Gastroesophageal sphincter (tissue), 4 donors: ENCODE data around the gene PLRG1. TPM values are rescaled to one million over a fixed set of nuclear protein-coding genes. Genes with fewer than 3 reads are reported as not detected.

Source experiments
- ATAC-seq: fragments of 150-250 bp; one replicate; pipeline ENCODE4 v1.9.1; 2016; ENCODE audit warnings: mild to moderate bottlenecking, moderate library complexity
- H3K27ac ChIP-seq, 4 donors: fragments of 200-600 bp; sonication (generic) in 3 of 4; 1 replicate in 3 of 4; 2 replicates in 1 of 4; pipeline ENCODE4 v1.5.1; 2016 to 2019
- H3K27me3 ChIP-seq: fragments of 200-600 bp; sonication (generic); one replicate; pipeline ENCODE4 v1.5.1; 2019
- H3K36me3 ChIP-seq, 2 donors: fragments of 200-600 bp; sonication (generic); one replicate each; pipeline ENCODE4 v1.5.1; 2019; ENCODE audit warnings: control low read depth in 1 of 2
- H3K4me1 ChIP-seq, 3 donors: fragments of 200-600 bp; sonication (generic); 1 replicate in 2 of 3; 2 replicates in 1 of 3; pipeline ENCODE4 v1.5.1; 2016 to 2019; ENCODE audit warnings: control low read depth in 2 of 3
- H3K4me3 ChIP-seq, 2 donors: fragments of 200-600 bp; sonication (generic); one replicate each; pipeline ENCODE4 v1.5.1; 2019; ENCODE audit warnings: mild to moderate bottlenecking in 1 of 2, moderate library complexity in 1 of 2
- H3K9me3 ChIP-seq, 3 donors: fragments of 200-600 bp; sonication (generic); one replicate each; pipeline ENCODE4 v1.5.1; 2017 to 2019; ENCODE audit warnings: control low read depth in 2 of 3
- EP300 ChIP-seq: sonication (generic); formaldehyde crosslinking; IDR thresholded peaks from one replicate; pipeline ENCODE4 v1.6.1; 2017; ENCODE audit warnings: antibody characterized with exemption, mild to moderate bottlenecking
- POLR2A ChIP-seq, 2 donors: fragments of 450-650 bp; IDR thresholded peaks; one replicate each; pipeline ENCODE4 v1.6.1; 2017; ENCODE audit warnings: antibody characterized with exemption in 2 of 2, mild to moderate bottlenecking in 2 of 2, moderate library complexity in 1 of 2
- POLR2AphosphoS5 ChIP-seq: sonication (generic); formaldehyde crosslinking; IDR thresholded peaks from one replicate; pipeline ENCODE4 v1.6.1; 2017; ENCODE audit warnings: antibody characterized with exemption
- WGBS, 2 donors: methylation state at CpG; one replicate each; pipeline ENCODE4 v1.1.5; 2018; ENCODE audit warnings: low coverage in 1 of 2; 5-methylcytosine and 5-hydroxymethylcytosine counted together
- total RNA-seq, 4 donors: library from RNA; depleted of rRNA; stranded (reverse); fragments of >200 nt; gene quantifications; one replicate each; pipeline ENCODE4 v1.1.0, GENCODE V29; 2016
- TF ChIP-seq, protein P1 (sequence below), 4 experiments: fragments of 200-600 bp in 2 of 4; fragments of 450-650 bp in 2 of 4; sonication (generic) in 1 of 4; IDR thresholded peaks; one replicate each; pipeline ENCODE4 v1.5.1; 2017 to 2019; ENCODE audit warnings: antibody characterized with exemption in 4 of 4, mild to moderate bottlenecking in 2 of 4, moderate library complexity in 2 of 4

PLRG1 gene
- total RNA-seq, 4 donors from 2014 or later = 41.4 to 54.0 (median 45.7) TPM

DNA sequence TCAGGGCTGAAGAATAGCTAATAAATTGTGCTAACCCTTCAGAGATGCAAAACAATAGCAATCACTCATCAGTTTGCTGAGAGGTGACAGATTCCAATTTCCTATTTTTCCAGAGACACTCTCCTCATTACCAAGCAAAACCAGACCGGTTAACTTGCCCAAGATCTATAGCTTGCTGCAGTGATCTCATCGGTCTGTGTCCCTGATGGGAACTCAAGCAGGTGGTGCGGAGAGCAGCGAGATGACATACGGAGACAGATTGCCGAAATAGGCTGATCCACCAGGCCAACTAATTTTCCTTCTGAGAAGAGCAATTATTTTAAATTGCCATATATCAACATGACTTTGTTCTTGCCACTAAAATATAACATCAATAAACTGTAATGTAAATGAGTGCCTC lies 48.1 kb downstream of the PLRG1 start:
- no peak overlapping the region for H3K4me3 ChIP-seq
- H3K36me3 ChIP-seq = no peaks in the 10 kb centered on the region
- ATAC-seq = no peak
- no peaks in the 10 kb centered on the region for H3K9me3 ChIP-seq
- H3K27ac ChIP-seq = no peak overlapping the region
- no peaks in the 10 kb centered on the region for H3K4me1 ChIP-seq
- H3K27me3 ChIP-seq = peaks cover 8% of the 10 kb centered on the region
- WGBS, 2 donors = 67 to 78% methylated on average over 1 to 6 of the region's 6 CpGs
- TF ChIP-seq EP300 = no peak
- no peak for TF ChIP-seq POLR2AphosphoS5
- TF ChIP-seq POLR2A (IDR thresholded peaks at IDR 0.05) = no peak
- TF ChIP-seq, protein P1, sequence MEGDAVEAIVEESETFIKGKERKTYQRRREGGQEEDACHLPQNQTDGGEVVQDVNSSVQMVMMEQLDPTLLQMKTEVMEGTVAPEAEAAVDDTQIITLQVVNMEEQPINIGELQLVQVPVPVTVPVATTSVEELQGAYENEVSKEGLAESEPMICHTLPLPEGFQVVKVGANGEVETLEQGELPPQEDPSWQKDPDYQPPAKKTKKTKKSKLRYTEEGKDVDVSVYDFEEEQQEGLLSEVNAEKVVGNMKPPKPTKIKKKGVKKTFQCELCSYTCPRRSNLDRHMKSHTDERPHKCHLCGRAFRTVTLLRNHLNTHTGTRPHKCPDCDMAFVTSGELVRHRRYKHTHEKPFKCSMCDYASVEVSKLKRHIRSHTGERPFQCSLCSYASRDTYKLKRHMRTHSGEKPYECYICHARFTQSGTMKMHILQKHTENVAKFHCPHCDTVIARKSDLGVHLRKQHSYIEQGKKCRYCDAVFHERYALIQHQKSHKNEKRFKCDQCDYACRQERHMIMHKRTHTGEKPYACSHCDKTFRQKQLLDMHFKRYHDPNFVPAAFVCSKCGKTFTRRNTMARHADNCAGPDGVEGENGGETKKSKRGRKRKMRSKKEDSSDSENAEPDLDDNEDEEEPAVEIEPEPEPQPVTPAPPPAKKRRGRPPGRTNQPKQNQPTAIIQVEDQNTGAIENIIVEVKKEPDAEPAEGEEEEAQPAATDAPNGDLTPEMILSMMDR (IDR thresholded peaks at IDR 0.05) = no peak

GRCh38 chr4:154497889-154498288 lies 52.3 kb downstream of the PLRG1 start:
- no peak for TF ChIP-seq POLR2AphosphoS5
- TF ChIP-seq POLR2A (IDR thresholded peaks at IDR 0.05) = no peak
- TF ChIP-seq EP300 = no peak
- TF ChIP-seq, protein P1 (IDR thresholded peaks at IDR 0.05) = no peak
- no peak overlapping the region for H3K4me3 ChIP-seq
- no peak for ATAC-seq
- WGBS, 2 donors = 80 to 86% methylated on average over 5 of the region's 5 CpGs
- no peaks in the 10 kb centered on the region for H3K4me1 ChIP-seq
- no peaks in the 10 kb centered on the region for H3K9me3 ChIP-seq
- H3K27me3 ChIP-seq = peaks cover 23% of the 10 kb centered on the region
- H3K36me3 ChIP-seq = no peaks in the 10 kb centered on the region
- no peak overlapping the region for H3K27ac ChIP-seq

DNA sequence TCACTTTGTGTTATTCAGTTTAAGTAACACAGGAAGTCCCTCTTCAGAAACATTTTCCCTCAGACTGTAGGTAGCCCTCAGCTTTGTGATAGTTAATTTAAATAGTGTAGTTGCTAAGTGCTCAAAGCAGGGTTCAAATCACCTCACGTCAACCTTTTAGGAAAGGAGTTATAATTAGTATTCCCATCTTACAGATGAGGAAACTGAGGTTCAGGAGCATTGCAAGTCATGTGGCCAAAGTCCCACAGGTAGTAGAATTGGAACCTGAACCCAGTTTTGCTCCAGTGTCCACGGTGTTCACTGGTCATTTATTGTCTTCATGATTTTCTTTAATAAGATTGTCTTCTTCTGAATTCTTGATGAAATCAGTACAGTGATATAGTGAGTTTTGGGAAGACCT lies 54.3 kb downstream of the PLRG1 start:
- Histone ChIP-seq H3K9me3 (no peaks in the 10 kb centered on the region), H3K4me3 (no peak overlapping the region), H3K36me3 (no peaks in the 10 kb centered on the region), H3K4me1 (peaks cover 0 to 17% (median 12%) of the 10 kb centered on the region in 3 donors), H3K27me3 (peaks cover 41% of the 10 kb centered on the region), H3K27ac (no peak overlapping the region)
- WGBS, 2 donors = 80 to 91% methylated on average over 2 of the region's 2 CpGs
- TF ChIP-seq POLR2A (IDR thresholded peaks at IDR 0.05) (no peak), EP300 (no peak), POLR2AphosphoS5 (no peak)
- TF ChIP-seq, protein P1 (IDR thresholded peaks at IDR 0.05) = no peak
- no peak for ATAC-seq

DNA sequence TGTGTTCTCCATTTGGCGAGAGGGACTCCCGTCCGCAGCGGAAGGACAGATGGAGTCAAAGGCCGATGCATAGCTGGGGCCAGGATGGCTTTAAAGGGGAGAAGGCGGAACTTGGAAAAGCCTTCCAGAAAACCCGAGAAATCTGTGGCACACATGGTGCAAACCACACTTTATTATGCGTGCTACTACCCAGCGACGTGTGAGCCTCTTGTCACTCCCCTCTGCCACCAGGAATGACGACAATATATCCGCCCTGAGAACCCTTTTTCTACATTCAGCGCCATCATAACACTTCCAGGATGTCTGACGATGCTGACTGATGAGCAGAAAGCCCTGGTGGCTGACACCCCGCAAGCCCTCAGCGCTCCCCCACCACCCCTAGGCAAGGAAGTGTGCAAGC lies 57.9 kb downstream of the PLRG1 start:
- H3K4me1 ChIP-seq = peaks cover 0 to 28% (median 20%) of the 10 kb centered on the region in 3 donors
- H3K9me3 ChIP-seq = no peaks in the 10 kb centered on the region
- H3K4me3 ChIP-seq = peak overlapping the region in 1 of 2 donors; percentile 53
- H3K27ac ChIP-seq = no peak overlapping the region
- H3K36me3 ChIP-seq = no peaks in the 10 kb centered on the region
- 56 to 80% methylated on average over 2 to 6 of the region's 16 CpGs for WGBS, 2 donors
- ATAC-seq = no peak
- TF ChIP-seq, protein P1 (IDR thresholded peaks at IDR 0.05) = no peak
- TF ChIP-seq EP300 = no peak
- TF ChIP-seq POLR2AphosphoS5 = no peak
- TF ChIP-seq POLR2A (IDR thresholded peaks at IDR 0.05) = no peak
- H3K27me3 ChIP-seq = peaks cover 52% of the 10 kb centered on the region
